Heart left ventricle (tissue), 13 donors: ENCODE measurements around the gene TTC34.

ENCODE experiments used
- CTCF ChIP-seq, 12 donors: fragments of 200-600 bp; sonication (generic) in 4 of 12; IDR thresholded peaks; one replicate each; pipeline versions ENCODE4 v1.5.0 to v1.8.0; 2018 to 2022; ENCODE audit warnings: antibody characterized with exemption in 12 of 12, mild to moderate bottlenecking in 5 of 12
- POLR2A ChIP-seq, 2 donors: fragments of 450-650 bp; IDR thresholded peaks; one replicate each; pipeline ENCODE4 v1.6.1; 2017; ENCODE audit warnings: antibody characterized with exemption in 2 of 2, mild to moderate bottlenecking in 2 of 2, moderate library complexity in 2 of 2
- donor health status: ischemic (EF 13 %, LVEDD 7.1; RV severe dilation, severe dysfunction).
- donor health status: DM: no; HTN: yes; CAD: no.
- donor health status: DM: no; HTN: no; CAD: no.
- donor health status: ischemic (EF 25% LVEDD 6.9; RV normal size, moderate dysfunction).
- donor health status: ischemic (EF 25% LVEDD 5.7; RV mildly dilated, moderate dysfunction).
- donor health status: ischemic (EF 35%, LVEDD 5.7; RV mildly dilated, moderate dysfunction).
- donor health status: nonischemic (EF 11% LVEDD 7.7; RV severe dilation, severe dysfunction).
- donor health status: DM: yes; HTN: yes; CAD: no.
- donor health status: PGD.
- donor health status: ischemic (EF 29% LVEDD 5.4; RV normal size, mild dysfunction).
- donor health status: nonischemic (EF 23%, LVEDD 6.1; RV moderate dilation, normal function).

DNA sequence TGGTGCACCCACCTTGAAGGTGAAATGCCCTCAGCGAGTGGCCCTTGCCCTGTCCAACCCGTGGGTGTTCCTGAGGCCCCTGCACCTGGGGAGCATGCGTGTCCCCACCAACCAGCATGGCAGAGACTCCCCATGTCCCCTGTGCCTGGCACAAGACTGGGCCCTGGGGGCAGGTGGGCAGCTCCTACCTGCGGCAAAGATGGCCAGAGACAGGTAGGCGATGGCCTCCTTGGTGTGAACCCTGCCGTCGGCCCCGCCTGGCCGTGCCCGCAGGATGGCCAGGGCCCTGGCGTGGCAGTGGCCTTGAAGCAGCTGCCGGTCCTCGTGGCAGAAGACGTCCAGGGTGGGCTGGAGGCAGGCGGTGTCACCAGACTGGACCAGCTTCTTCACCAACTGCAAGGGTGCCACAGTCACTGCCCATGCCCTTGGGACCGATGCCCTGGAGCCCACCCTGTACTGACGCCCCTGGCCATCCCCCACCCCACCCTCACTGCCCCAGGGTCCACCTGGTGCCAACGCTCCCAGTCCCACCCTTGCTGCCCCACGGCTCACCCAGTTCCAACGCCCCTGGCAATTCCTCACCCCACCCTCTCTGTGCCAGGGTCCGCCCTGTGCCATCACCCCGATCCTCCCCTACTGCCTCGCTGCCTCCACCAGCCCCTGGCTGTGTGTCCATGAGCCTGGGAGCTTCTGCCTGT lies 15.7 kb downstream of the TTC34 start:
- no peak for TF ChIP-seq CTCF (IDR thresholded peaks at IDR 0.05)
- no peak for TF ChIP-seq POLR2A (IDR thresholded peaks at IDR 0.05)
